Hematopoietic multipotent progenitor cell treated with erythropoietin and hydrocortisone succinate and interleukin-3 and kit ligand, for 15 days (in vitro differentiated cells): Measurements from ENCODE around the gene LCN2.
"Not testable (repeated sequence)": the region's sequence is repeated elsewhere in the genome, so short reads cannot be mapped to it uniquely, and the experiment has no call there.

Source experiments
- DNase-seq: peaks from one replicate; pipeline ENCODE4 v3.0.0-alpha.2; 2015; ENCODE audit warnings: low spot score

Gene LCN2

GRCh38 chr9:128128836-128129590 is 20.2 kb upstream of the LCN2 start:
- no peak for DNase-seq

GRCh38 chr9:128129976-128130590 is 19.2 kb upstream of the LCN2 start:
- DNase-seq: not testable (repeated sequence)

DNA sequence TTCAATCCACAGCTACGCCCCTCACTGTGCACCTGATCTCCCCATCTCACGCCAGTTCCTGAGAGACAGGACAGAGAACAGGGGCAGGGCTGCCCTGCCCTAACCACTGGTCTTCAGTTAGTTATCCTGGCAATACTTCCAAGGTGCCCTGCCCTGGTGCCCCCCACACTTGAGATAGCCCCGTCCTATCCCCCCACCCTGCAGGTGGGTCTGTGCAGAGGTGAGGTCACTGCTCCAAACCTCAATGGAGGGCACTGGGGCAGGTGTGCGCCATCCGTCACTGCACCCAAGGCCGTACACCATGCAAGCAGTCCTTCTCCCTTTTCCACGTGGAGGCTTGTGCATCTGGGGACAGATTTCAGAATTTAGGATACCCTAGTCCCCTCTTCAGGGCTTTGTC is 18.6 kb upstream of the LCN2 start:
- not testable (repeated sequence) for DNase-seq

DNA sequence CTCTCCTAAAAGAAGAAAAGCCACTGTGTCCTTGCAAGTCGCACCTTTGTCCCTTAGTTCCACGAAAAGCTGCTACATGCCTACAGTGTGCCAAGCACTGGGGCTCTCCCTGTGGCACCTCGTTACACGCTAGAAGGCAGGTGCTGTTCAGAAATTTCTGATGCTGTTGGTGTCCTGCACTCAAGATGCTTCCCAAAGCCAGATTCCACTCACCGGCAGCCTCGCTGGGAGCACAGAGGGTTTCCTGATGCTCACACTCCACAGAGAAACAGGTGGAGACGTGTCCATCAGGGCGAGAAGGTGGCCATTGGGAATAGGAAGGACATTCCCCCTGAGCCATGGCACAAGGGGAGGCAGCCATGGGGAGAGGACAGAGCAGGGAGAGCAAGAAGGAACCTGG is 17.9 kb upstream of the LCN2 start:
- DNase-seq: not testable (repeated sequence)

- DNase-seq: not testable (repeated sequence)
Measured at GRCh38 chr9:128132139-128132538, 17.1 kb upstream of the LCN2 start.

- DNase-seq: not testable (repeated sequence)
Measured at GRCh38 chr9:128135561-128135960, 13.7 kb upstream of the LCN2 start.

GRCh38 chr9:128136816-128137793 is 12.1 kb upstream of the LCN2 start:
- DNase-seq: no peak

- DNase-seq: no peak
Measured at GRCh38 chr9:128138001-128138400, 11.3 kb upstream of the LCN2 start.

GRCh38 chr9:128139621-128140020 is 9.6 kb upstream of the LCN2 start:
- no peak for DNase-seq

DNA sequence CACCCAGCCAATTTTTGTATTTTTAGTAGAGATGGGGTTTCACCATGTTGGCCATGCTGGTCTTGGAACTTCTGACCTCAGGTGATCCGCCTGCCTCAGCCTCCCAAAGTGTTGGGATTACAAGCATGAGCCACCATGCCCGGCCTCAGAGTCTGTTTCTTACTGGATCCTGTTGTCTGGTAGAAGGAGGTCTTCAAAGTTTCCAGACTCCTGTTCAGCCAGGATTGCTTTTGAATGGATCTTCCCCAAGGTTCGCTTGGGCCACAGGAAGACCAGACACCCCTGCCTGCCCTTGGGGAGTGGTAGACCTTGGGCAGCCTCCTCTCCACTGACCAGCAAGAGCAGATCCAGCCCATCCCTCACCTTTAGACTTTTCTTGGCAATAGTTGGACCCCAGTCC is 7.6 kb upstream of the LCN2 start:
- no peak for DNase-seq

- DNase-seq: no peak
Measured at GRCh38 chr9:128142061-128142460, 7.2 kb upstream of the LCN2 start.

- no peak for DNase-seq
Measured at GRCh38 chr9:128142596-128142995, 6.7 kb upstream of the LCN2 start.

DNA sequence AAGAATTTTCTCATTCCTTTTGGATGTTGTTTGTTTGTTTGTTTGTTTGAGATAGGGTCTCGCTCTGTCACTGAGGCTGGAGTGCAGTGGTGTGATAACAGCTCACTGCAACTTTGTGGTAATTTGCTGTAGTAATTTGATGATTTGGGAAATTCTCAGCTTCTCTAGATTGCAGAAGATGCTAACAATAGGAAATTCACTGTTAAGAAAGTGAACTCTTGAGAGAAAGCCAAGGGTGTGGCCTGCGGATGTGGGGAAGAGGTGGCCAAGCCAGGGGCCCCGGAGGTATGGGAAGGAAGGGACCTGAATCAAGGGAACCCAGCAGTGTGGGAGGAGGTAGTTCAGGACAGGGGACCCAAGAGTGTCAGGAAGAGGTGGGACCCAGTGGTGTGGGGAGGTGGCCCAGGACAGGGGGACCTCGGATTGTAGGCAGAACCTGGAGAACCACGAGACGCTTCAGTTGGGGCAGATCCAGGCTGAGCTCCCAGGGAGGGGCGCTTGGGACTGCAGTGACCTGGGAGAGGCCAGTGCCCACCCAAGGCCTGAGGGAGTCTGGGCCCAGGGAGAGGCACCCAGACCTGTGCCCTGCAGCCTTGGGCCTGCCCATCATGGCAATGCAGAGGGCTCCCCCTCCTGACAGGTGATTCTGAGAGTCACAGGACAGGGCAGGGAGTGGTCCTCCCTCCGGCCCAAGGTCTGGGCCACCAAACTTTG is 5.6 kb upstream of the LCN2 start:
- DNase-seq: no peak

- no peak for DNase-seq
Measured at GRCh38 chr9:128144239-128145181, 4.7 kb upstream of the LCN2 start.

GRCh38 chr9:128145536-128145935 is 3.7 kb upstream of the LCN2 start:
- no peak for DNase-seq

- no peak for DNase-seq
Measured at GRCh38 chr9:128145951-128146351, 3.3 kb upstream of the LCN2 start.

DNA sequence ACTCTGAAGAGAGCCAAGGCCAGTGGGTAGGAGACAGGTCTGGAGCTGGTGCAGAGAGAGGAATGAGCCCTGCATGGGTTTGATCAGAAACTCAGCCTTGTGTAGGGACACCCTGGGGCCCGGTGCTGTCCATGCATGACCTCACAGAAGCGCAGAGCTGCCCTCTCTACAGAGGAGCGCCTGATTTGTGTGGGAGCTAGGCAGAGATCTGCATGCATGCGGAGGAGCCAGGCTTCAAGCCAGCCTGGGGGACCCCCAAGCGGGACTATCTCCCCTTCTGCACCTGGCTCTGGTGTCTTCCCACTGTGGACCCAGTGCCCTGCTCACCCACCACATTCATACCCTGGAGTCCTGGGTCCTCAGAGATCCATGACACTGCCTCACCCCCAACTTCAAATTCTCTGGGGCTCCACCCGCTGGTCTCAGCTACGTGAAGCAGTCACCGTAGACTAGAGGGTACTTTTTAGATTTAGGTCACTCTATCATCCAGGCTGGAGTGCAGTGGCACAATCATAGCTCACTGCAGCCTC is 2.6 kb upstream of the LCN2 start:
- no peak for DNase-seq

DNA sequence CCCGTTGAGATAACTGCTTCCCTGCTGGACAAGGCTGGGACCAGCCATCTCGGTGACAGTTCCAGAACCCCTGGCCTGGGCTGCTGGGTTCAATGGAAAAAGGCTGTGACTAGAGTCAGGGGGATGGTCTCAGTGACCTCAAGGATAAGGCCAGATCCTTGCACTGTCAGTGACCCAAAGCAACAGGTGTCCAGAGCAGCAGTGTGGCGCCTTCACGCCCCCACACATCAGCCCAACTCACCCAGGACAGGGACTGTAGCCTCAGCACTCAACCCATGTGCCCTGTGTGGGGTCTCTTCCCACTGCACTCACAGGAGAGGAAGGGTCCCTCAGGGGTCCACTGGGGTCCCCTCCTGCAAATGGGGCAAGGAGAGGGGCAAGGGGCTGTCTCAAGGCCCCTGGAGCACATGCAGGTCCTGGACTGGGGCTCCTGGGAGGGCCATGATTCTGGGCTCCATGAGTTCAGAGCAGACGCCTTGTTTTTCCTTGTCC is 698 bp upstream of the LCN2 start:
- no peak for DNase-seq

- peak; percentile 43 for DNase-seq
Measured at GRCh38 chr9:128149951-128150593, 819 bp downstream of the LCN2 start.
